GM15510 (cell line): Measurements from ENCODE around the gene FES.

ENCODE experiments used
- POLR2A ChIP-seq: IDR thresholded peaks from 3 replicates; pipeline ENCODE4 v1.6.1; 2011; ENCODE audit warnings: borderline replicate concordance; ENCODE audit not compliant: insufficient read length; ENCODE audit errors: extremely low read depth

Gene FES

GRCh38 chr15:90890839-90891238 is 6.5 kb downstream of the FES start:
- TF ChIP-seq POLR2A: no peak

GRCh38 chr15:90891346-90891949 is 7.1 kb downstream of the FES start:
- TF ChIP-seq POLR2A: no peak

- TF ChIP-seq POLR2A: no peak
These were observed 7.7 kb downstream of the FES start for GRCh38 chr15:90892023-90892422.

- no peak for TF ChIP-seq POLR2A
These were observed 8.3 kb downstream of the FES start for GRCh38 chr15:90892498-90893174.

- no peak for TF ChIP-seq POLR2A
These were observed 9.1 kb downstream of the FES start for GRCh38 chr15:90893175-90894090.

- no peak for TF ChIP-seq POLR2A
These were observed 11.3 kb downstream of the FES start for GRCh38 chr15:90895571-90896117.

- TF ChIP-seq POLR2A: no peak
These were observed 17.1 kb downstream of the FES start for GRCh38 chr15:90901175-90902039.

GRCh38 chr15:90902040-90902839 is 17.9 kb downstream of the FES start:
- TF ChIP-seq POLR2A: peak; percentile 64

- peak; percentile 75 for TF ChIP-seq POLR2A
These were observed 18.8 kb downstream of the FES start, which contains the start of gene MAN2A2 for GRCh38 chr15:90902840-90903732. TSS of gene MAN2A2 (plus strand) at chr15:90903302. CDS start at chr15:90904208, 906 bp downstream.

- no peak for TF ChIP-seq POLR2A
These were observed 19.6 kb downstream of the FES start for GRCh38 chr15:90903733-90904536.

- no peak for TF ChIP-seq POLR2A
These were observed 20.4 kb downstream of the FES start for GRCh38 chr15:90904746-90905145.
